Hematopoietic multipotent progenitor cell treated with erythropoietin and hydrocortisone succinate and interleukin-3 and kit ligand, for 17 days (in vitro differentiated cells): ENCODE data around the gene CNN2.
A peak's percentile ranks its signal among the peaks of the same experiment; 100 is the strongest.

Source experiments
- DNase-seq: peaks from one replicate; pipeline ENCODE4 v3.0.0-alpha.2; 2015; ENCODE audit warnings: low spot score

Gene CNN2

GRCh38 chr19:1025960-1026782 lies at the start of gene CNN2:
CNN2 (plus strand) TSS chr19:1026608; CDS start chr19:1026662, 54 bp downstream.
- DNase-seq: peak; percentile 37

DNA sequence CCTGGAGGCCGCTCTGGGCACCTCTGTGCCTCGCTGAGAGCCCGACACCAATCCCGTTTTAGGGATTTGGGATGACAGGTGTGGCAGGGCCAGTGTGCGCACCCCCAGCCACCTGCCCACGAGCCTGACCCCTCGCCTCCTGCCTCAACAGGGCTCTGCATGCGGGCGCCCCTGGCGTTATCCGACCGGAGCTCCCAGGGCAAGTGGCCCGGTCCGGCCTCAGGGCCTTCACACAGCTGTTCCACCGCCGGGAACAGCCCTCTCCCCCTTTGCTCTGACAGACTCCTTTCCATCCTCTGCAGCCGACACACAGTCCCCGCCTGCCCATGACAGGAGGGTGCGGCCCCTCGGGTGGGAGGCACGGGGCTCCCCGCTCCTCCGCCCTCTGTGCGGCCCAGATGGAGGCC lies 49.3 kb upstream of the CNN2 start:
- DNase-seq: no peak

GRCh38 chr19:979318-979741 lies 47.1 kb upstream of the CNN2 start:
- no peak for DNase-seq

GRCh38 chr19:980133-980998 lies 46.0 kb upstream of the CNN2 start:
- DNase-seq: no peak

GRCh38 chr19:982567-983170 lies 43.7 kb upstream of the CNN2 start:
- peak; percentile 78 for DNase-seq

- DNase-seq: peak; percentile 93
Measured at GRCh38 chr19:984165-984967, 42.0 kb upstream of the CNN2 start, which contains the start of gene WDR18. WDR18 (plus strand) TSS chr19:984345; CDS start chr19:984354, 9 bp downstream.

DNA sequence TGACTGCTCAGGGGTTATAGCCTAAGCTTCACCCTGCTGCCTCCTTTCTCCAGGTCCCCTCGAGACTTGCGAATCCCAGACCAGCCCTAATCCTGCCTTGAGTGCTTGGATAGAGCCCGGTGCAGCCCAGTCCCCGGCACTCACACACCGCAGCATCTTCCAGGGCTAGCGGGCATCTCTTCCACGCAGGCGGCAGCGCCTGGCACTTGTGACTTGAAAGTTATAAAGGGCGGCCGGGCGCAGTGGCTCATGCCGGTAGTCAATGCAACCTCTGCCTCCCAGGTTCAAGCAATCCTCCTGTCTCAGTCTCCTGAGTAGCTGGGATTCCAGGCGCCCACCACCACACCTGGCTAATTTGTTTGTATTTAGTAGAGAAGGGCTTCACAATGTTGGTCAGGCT lies 40.3 kb upstream of the CNN2 start:
- DNase-seq: no peak

DNA sequence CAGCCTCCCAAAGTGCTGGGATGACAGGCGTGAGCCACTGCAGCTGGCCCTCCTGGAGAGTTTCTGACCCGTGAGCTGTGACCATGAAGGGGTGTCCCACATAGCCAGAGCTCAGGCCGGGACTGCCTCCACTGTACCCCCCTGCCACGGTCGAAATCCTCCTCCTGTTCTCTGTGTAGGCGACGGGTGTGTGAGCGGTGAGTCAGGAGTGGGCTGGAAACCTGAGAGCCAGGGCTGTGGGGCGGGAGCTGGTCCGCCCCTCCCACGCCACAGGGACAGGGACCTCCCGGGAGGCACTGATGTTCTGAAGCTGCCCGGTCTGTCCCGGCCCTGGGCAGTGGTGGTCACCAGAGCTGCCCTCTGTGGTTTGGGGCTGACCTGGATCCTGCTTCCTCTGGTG lies 38.3 kb upstream of the CNN2 start:
- DNase-seq: no peak

GRCh38 chr19:988510-988909 lies 37.9 kb upstream of the CNN2 start:
- DNase-seq: no peak

DNA sequence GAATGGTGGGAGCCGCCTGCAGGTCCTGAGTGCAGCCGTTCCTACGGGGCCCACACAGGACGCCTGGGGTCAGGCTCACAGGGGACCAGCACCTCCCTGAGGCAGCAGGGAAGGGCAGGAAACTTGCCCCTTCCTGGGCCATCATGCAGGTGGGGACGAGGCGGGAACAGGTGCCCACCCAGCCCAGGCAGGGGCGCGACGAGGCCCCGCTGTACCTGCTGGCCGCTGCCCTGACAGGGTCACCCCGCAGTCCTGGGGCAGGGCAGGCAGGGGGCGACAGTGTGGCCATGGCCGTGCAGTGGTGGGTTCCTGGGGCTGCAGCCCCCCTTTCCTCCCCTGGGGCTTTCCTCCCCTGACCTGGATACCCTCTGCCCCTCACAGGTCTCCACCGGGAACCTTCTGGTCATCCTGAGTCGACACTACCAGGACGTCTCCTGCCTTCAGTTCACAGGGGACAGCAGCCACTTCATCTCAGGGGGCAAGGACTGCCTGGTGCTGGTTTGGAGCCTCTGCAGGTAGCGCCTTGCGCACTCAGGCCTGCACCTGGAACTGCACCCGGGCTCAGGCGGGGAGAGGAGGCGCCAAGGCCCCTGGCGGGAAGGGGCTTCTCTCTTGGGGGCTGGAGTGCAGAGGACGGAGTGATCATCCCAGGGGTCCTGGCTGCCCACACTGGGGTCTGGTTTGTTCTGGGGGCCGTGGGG lies 36.9 kb upstream of the CNN2 start:
- DNase-seq: no peak

DNA sequence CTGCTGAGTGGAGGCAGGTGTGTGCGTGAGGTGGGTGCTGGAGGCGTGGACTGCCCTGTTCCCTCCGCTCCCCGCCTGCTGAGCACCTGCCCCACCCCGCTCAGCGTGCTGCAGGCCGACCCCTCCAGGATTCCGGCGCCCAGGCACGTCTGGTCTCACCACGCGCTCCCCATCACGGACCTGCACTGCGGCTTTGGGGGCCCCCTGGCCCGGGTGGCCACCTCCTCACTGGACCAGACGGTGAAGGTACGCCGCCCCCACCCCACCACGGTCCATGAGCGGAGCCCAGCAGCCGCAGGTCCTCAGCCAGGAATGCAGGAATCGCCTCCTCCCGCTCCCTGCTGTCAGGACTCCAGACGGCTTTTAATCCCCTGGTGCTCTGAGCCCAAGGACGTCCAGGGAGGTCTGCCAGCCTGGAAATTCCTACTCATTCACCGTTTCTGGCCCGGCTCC lies 36.3 kb upstream of the CNN2 start:
- no peak for DNase-seq

DNA sequence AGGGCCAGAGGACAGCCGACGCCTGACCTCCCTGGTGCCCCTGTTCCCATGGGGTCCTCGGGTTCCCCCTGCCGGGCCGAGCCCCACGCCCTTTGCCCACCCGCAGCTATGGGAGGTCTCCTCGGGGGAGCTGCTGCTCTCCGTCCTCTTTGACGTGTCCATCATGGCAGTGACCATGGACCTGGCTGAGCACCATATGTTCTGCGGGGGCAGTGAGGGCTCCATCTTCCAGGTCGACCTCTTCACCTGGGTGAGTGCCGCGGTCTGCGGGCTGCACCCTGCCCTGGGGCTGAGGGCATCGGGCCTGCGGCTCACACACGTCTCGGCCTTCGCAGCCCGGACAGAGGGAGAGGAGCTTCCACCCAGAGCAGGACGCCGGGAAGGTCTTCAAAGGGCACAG lies 35.7 kb upstream of the CNN2 start:
- DNase-seq: no peak

GRCh38 chr19:991174-991931 lies 35.1 kb upstream of the CNN2 start:
- peak; percentile 37 for DNase-seq

DNA sequence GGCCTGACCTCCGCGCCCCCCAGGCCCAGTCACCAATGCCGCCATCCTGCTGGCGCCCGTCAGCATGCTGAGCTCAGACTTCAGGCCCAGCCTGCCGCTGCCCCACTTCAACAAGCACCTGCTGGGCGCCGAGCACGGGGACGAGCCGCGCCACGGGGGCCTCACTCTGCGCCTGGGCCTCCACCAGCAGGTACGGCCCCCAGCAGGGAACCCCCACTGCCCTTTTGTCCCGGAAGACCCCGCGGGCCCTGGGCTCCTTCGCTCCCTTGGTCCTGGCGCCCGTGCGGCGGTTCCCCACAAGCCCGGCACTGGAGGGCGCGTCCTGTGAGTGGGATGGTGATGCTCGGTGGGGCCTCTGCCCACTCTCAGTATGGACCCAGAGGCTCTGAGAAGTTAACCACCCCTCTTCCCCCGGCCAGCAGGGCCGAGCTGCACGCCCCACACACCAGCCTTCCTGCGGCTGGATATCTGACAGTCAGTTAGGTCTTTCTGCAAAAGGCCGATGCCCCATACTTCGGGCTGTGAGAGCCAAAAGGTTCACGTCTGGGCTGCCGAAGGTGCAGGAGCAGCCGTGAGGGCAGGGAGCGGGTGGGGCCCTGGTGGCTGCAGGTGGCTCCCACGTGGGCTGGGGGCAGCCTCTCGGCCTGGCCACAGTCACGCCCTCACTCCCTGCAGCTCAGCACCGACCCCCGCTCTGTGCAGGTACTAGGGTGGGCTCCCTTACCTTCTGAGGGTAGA lies 34.3 kb upstream of the CNN2 start:
- DNase-seq: no peak

GRCh38 chr19:992670-993055 lies 33.7 kb upstream of the CNN2 start:
- DNase-seq: no peak

- DNase-seq: no peak
Measured at GRCh38 chr19:993361-993830, 33.0 kb upstream of the CNN2 start.

DNA sequence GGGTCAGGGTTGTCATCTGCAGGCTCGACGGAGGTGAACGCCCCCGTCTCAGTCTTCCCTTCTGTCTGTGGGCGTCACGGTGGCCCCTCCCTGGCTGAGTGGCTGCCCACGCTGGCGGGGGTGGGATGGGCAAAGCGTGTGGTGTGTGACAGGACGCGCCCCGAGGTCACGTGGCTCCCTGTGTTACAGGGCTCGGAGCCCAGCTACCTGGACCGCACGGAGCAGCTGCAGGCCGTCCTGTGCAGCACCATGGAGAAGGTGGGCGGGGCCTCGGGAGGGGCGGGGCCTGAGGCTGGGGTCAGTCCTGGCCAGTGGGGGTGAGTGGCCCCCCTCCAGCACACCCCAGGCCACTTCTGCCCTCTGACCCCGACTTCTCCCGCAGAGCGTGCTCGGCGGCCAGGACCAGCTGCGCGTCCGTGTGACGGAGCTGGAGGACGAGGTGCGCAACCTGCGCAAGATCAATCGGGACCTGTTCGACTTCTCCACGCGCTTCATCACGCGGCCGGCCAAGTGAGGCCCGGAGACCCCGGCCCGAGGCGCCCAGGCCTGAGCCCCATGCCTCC lies 32.5 kb upstream of the CNN2 start:
- no peak for DNase-seq

DNA sequence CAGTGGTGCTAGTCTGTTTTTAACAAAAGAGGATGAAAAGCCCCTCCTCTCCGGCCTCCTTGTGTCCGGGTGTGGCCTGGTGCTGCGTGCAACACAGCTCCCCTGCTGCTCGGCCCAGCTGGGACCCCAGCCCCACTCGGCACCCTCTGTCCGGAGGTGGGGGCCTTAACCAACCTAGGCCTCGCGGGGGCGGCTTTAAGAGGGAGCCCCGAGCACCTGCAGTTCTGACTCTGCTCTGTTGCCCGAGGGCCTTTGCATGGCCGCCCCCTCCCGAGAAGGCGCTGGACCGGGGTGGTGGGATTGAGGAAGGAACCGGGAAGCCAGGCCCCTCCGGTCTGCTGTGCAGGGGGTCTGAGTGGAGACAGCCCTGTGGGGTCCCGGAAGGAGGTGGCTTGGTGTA lies 31.9 kb upstream of the CNN2 start:
- DNase-seq: no peak
